Activated T-cell treated with anti-CD3 and anti-CD28 coated beads, Interleukin-2, amount 50 U/mL, for 24 hours (primary cell): ENCODE data around the gene RAD50.
"Not testable (repeated sequence)": the region's sequence is repeated elsewhere in the genome, so short reads cannot be mapped to it uniquely, and the experiment has no call there.

ENCODE experiments used
- DNase-seq: peaks from one replicate; pipeline ENCODE4 v3.0.0-alpha.2; 2020
- H3K27ac Mint-ChIP-seq: 2 replicates; pipeline ENCODE4 v1.8.0; 2020; ENCODE audit warnings: mild to moderate bottlenecking, mixed read lengths
- H3K27me3 Mint-ChIP-seq: 2 replicates; pipeline ENCODE4 v1.8.0; 2020; ENCODE audit warnings: mixed read lengths
- H3K36me3 Mint-ChIP-seq: 2 replicates; pipeline ENCODE4 v1.8.0; 2020; ENCODE audit warnings: low read depth, mixed read lengths
- H3K4me1 Mint-ChIP-seq: 2 replicates; pipeline ENCODE4 v1.8.0; 2020; ENCODE audit warnings: low read depth, mixed read lengths
- H3K4me3 Mint-ChIP-seq: 2 replicates; pipeline ENCODE4 v1.8.0; 2020; ENCODE audit warnings: mild to moderate bottlenecking, moderate library complexity, mixed read lengths
- H3K9me3 Mint-ChIP-seq: 2 replicates; pipeline ENCODE4 v1.8.0; 2020; ENCODE audit warnings: mixed read lengths

The RAD50 gene

DNA sequence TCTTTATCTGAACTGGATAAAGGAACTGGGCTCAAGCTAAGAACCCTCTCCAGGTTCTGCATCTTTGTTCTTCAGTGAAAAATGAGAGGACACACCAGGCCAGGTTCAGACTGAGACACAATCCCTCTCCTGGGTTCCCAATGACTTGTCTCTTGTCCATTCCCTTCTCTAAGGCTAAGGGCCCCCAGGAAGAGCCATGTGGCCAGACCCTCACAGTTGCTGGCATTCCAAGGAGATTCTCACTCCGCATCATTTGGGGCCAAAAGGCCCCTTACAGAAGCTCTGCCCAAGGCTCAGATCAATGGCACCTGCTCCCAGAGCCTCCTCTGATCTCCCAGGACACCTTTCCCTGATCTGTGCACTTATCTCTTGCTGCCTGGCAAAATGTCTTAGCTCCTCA, 122.0 kb downstream of the RAD50 start:
- H3K36me3 Mint-ChIP-seq, result no peaks in the 10 kb centered on the region
- H3K4me3 Mint-ChIP-seq, result no peak overlapping the region
- H3K27ac Mint-ChIP-seq, result no peak overlapping the region
- no peak for DNase-seq
- no peaks in the 10 kb centered on the region for H3K27me3 Mint-ChIP-seq
- H3K9me3 Mint-ChIP-seq, result no peaks in the 10 kb centered on the region
- peaks cover 17% of the 10 kb centered on the region for H3K4me1 Mint-ChIP-seq

DNA sequence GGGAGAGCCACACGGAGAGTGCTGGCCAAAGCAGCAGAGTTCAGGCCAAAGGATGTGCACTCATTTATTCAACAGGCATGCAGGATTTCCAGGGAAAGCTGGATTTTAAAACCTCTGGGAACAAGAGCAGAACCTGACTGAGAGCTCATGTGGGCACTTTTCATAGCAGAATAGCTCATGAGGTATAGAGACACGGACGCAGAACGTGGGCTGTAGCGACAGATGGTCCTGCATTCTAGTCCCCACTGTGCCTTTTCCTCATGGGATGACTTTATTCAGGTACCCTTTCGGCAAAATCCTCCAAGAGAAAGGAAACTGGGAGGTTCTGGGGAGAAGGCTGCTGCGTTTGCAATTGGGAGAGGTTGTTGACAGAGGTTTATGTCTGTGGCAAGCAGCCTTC, 122.4 kb downstream of the RAD50 start:
- DNase-seq, result no peak

DNA sequence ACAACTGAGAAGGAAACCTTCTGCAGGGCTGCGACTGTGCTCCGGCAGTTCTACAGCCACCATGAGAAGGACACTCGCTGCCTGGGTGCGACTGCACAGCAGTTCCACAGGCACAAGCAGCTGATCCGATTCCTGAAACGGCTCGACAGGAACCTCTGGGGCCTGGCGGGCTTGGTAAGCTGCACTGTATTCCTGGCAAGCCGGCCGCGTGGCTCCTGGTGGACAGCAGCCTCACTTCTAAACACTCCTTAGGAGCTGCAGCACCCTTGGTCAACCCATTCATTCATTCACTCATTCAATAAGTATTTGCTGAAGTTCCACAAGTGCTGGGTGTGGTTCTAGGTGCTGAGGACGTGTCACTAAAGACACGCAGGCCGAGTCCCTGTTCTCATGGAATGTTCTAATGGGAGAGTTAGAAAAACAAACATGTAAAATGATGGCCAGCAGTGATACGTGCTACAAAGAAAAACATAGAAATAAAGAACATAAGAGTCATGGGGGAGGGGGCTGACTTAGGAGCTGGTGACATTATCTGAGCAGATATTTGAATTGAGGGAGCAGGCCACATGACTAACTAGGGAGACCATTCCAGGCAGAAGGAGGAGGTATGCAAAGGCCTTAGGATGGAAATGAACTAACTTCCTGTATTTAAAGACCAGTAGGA, 123.1 kb downstream of the RAD50 start:
- H3K4me1 Mint-ChIP-seq, result peaks cover 14% of the 10 kb centered on the region
- H3K27me3 Mint-ChIP-seq, result no peaks in the 10 kb centered on the region
- no peak for DNase-seq
- H3K27ac Mint-ChIP-seq, result no peak overlapping the region
- no peaks in the 10 kb centered on the region for H3K36me3 Mint-ChIP-seq
- no peaks in the 10 kb centered on the region for H3K9me3 Mint-ChIP-seq
- H3K4me3 Mint-ChIP-seq, result no peak overlapping the region

More for the DNA sequence above, 122.4 kb downstream of the RAD50 start:
- Mint-ChIP-seq H3K27ac (no peak overlapping the region), H3K9me3 (no peaks in the 10 kb centered on the region), H3K27me3 (no peaks in the 10 kb centered on the region), H3K36me3 (no peaks in the 10 kb centered on the region), H3K4me3 (no peak overlapping the region), H3K4me1 (peaks cover 13% of the 10 kb centered on the region)

DNA sequence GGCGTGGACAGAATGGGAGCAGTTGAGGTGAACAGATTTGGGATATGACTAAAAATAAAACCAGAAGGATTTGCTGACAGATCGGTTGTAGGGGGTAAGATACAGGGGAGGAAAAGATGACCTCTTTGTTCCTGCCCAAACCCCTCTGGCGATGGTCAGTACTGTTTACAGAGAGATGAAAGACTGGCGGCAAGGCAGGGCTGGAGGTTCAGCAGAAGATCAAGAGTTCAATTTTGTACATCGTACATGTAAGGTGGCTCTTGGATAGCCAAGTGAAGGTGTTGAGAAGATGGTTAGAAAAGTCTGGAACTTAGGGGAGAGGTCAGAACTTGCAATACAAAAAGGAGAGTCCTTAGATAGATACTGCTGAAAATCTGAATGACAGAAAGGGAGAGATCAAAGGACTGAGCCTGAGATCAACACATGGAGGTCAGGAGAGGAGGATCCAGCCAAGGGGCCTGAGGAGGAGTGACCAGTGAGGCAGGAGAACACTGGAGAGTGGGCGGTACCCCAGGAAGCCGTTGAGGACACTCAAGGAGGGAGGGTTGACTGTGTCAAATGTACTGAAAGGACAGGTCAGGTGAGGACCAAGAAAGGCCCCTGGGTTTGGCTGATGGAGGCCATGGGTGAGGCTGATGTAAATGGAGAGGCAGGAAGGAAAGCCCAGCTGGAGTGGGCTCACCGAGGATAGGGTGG, 124.2 kb downstream of the RAD50 start:
- DNase-seq, result no peak
- no peaks in the 10 kb centered on the region for H3K36me3 Mint-ChIP-seq
- H3K4me1 Mint-ChIP-seq, result peaks cover 13% of the 10 kb centered on the region
- no peak overlapping the region for H3K27ac Mint-ChIP-seq
- no peaks in the 10 kb centered on the region for H3K27me3 Mint-ChIP-seq
- no peak overlapping the region for H3K4me3 Mint-ChIP-seq
- no peaks in the 10 kb centered on the region for H3K9me3 Mint-ChIP-seq

DNA sequence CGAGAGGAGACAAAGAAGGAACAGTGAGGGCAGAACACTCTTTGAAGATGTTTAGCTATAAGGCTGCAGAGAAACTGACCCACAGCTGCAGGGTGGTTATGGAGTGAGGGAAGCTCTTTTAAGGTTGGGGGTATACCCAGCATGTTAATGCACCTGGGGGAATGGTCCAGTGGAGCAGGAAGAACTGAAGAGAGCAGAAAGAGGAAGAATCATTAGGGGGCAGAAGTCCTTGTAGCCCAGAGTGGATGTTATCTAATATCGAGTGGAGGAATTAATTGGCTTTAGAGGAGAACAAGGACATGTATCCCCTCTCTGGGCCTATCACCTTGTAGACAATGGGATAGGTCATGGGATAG, 124.7 kb downstream of the RAD50 start:
- Mint-ChIP-seq H3K27ac (no peak overlapping the region), H3K27me3 (no peaks in the 10 kb centered on the region)

DNA sequence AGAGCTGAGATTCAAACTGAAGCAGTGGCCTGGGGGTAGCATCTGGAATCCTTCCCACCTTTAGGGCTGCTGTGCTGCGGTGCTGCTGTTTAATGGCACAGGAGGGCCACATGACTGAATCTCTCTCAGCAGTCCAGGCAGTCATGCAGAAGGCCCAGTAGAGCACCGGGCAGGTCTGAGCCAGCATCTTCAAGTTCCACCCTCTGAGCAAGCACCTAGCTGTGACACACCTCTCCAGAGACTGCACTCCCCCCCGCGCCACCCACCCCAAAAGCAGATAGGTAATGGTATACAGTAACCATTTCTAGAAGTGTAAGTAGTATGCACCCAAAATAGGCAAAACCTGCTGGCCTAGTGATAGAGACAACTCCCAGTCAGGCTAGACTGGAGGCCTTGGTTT, 125.2 kb downstream of the RAD50 start:
- peaks cover 12% of the 10 kb centered on the region for H3K4me1 Mint-ChIP-seq
- H3K27me3 Mint-ChIP-seq, result no peaks in the 10 kb centered on the region
- no peak overlapping the region for H3K27ac Mint-ChIP-seq
- H3K4me3 Mint-ChIP-seq, result no peak overlapping the region
- DNase-seq, result no peak
- no peaks in the 10 kb centered on the region for H3K36me3 Mint-ChIP-seq
- H3K9me3 Mint-ChIP-seq, result no peaks in the 10 kb centered on the region

More for the DNA sequence above, 124.7 kb downstream of the RAD50 start:
- H3K4me1 Mint-ChIP-seq, result peaks cover 12% of the 10 kb centered on the region
- H3K4me3 Mint-ChIP-seq, result no peak overlapping the region
- no peaks in the 10 kb centered on the region for H3K9me3 Mint-ChIP-seq
- H3K36me3 Mint-ChIP-seq, result no peaks in the 10 kb centered on the region
- no peak for DNase-seq

DNA sequence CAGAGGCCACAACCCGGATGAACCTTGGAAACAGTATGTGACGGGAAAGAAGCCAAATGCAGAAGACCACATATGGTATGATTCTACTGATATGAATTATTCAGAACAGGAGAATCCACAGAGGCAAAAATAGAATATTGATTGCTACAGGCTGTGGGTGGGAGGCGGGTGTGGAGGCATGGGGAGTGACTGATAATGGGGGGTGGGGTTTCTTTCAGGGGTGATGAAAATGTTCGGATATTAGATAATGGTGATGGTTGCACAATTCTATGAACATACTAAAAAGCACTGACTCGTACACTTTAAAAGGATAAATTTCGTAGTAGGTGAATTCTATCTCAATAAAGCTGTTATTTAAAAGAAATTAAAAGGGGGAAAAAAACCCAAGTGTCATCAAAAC, 127.7 kb downstream of the RAD50 start:
- no peaks in the 10 kb centered on the region for H3K27me3 Mint-ChIP-seq
- no peak overlapping the region for H3K27ac Mint-ChIP-seq
- H3K9me3 Mint-ChIP-seq, result no peaks in the 10 kb centered on the region
- DNase-seq, result no peak
- H3K4me1 Mint-ChIP-seq, result peaks cover 31% of the 10 kb centered on the region
- H3K36me3 Mint-ChIP-seq, result no peaks in the 10 kb centered on the region
- H3K4me3 Mint-ChIP-seq, result no peak overlapping the region

DNA sequence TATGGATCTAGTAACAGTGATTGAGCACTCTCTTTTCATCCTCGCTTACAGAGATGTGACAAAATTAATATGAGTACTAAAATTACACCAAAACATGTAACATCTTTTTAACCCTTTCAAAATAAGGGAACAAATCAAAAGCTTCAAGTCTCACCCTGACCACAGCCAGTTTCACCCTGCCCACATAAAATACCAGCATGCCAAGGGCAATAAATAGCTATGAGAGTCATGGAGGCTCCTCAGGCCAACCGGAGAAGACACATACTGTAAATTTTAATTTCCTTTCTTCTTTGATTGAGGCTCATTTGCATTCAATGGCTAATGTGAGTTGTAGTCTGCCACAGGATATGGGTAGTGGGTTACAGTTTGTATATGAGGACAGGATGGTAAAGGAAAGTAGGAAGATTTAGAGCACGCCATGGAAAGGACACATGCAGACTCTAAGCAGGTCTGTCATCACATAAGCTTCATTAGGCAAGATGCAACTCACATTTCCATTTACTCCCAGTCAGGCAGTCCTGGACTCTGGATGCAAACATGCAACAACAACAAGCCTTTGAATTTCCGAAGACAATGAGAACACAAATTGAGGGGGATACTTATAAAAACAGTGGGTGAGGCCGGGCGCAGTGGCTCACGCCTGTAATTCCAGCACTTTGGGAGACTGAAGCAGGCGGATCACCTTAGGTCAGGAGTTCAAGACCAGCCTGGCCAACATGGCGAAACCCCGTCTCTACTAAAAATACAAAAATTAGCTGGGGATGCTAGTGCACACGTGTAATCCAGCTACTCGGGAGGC, 128.3 kb downstream of the RAD50 start:
- no peak overlapping the region for H3K27ac Mint-ChIP-seq
- H3K4me3 Mint-ChIP-seq, result no peak overlapping the region
- H3K4me1 Mint-ChIP-seq, result peaks cover 32% of the 10 kb centered on the region
- no peaks in the 10 kb centered on the region for H3K9me3 Mint-ChIP-seq
- no peaks in the 10 kb centered on the region for H3K36me3 Mint-ChIP-seq
- H3K27me3 Mint-ChIP-seq, result no peaks in the 10 kb centered on the region
- DNase-seq, result no peak

DNA sequence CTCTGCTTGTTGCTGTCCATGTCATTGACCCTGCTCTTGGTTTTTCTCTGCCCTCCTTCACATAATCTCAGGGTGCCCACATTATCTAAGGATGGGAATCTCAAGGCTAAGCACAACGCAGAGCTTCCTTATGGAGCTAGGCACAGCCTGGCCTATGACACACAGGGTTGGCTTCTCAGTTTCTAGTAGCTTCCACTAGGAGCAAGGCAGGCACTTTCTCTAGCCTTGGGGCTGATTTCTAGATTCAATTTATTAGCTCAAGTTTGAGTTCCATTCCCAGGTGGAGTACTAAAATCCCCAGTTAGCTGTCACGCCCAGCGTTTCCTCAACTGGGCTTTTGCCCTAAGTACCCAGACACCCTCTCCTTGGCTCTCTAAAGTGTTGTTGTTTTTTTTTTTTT, 129.4 kb downstream of the RAD50 start:
- peaks cover 32% of the 10 kb centered on the region for H3K4me1 Mint-ChIP-seq
- no peak overlapping the region for H3K27ac Mint-ChIP-seq
- no peaks in the 10 kb centered on the region for H3K36me3 Mint-ChIP-seq
- no peak for DNase-seq
- H3K27me3 Mint-ChIP-seq, result no peaks in the 10 kb centered on the region
- H3K9me3 Mint-ChIP-seq, result no peaks in the 10 kb centered on the region
- H3K4me3 Mint-ChIP-seq, result no peak overlapping the region

DNA sequence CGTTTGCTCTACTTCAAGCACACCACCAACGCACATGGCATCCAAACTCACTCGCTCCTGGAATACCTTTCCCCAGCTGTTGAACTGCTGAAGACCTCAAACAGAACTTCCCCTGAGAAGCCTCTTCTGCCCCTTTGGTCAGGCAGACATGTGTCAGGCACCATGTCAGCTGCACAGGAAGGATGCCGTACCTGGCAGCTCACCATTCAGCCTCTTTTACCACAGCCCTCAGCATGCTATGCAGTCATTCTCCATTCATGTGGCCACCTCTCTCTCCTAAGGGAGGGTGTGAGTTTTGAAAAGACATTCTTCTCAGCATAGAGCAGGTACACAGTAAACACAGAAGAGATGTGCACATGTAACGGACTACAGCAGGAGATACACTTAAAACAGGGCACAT, 131.2 kb downstream of the RAD50 start:
- H3K9me3 Mint-ChIP-seq, result no peaks in the 10 kb centered on the region
- no peak for DNase-seq
- peaks cover 6% of the 10 kb centered on the region for H3K36me3 Mint-ChIP-seq
- H3K4me3 Mint-ChIP-seq, result no peak overlapping the region
- H3K27me3 Mint-ChIP-seq, result no peaks in the 10 kb centered on the region
- peak overlapping the region; percentile 74 for H3K27ac Mint-ChIP-seq
- peaks cover 38% of the 10 kb centered on the region for H3K4me1 Mint-ChIP-seq

DNA sequence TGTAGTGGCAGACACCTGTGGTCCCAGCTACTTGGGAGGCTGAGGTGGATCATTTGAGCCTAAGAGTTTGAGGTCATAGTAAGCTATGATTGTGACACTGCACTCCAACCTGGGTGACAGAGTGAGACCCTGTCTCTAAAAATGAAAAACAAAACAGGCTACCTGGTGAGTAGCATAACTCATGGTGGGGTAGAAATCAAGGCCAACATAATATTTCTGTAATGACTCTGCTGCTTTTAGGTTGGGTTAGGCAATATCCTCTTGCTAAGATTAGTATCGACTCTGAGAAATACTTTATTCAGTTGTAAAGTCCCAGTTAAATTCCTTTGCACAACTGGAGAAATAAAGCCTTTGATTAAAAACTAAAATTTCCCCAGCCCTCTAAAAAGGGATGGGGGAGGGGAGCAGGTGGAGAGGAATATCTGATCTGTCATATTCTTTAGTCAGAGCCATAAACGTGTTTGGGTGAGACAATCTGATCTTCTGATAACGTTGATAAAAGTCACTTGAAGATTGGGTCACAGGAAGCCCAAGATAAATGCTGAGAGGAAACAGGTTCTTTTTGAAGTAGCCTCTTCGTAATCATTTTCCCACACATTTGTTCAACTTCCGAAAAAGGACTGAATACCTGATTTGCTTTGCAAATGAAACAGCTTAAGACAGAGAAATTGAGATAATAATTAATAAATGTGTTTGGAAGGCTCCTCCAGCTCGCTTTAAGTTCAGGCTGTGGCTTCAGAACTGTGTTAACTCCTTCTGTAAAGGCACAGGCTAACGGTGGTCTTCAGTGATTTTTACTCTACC, 132.0 kb downstream of the RAD50 start:
- Mint-ChIP-seq H3K27me3 (no peaks in the 10 kb centered on the region), H3K4me3 (no peak overlapping the region), H3K9me3 (no peaks in the 10 kb centered on the region), H3K36me3 (peaks cover 6% of the 10 kb centered on the region), H3K27ac (peak overlapping the region; percentile 74), H3K4me1 (peaks cover 38% of the 10 kb centered on the region)
- no peak for DNase-seq

DNA sequence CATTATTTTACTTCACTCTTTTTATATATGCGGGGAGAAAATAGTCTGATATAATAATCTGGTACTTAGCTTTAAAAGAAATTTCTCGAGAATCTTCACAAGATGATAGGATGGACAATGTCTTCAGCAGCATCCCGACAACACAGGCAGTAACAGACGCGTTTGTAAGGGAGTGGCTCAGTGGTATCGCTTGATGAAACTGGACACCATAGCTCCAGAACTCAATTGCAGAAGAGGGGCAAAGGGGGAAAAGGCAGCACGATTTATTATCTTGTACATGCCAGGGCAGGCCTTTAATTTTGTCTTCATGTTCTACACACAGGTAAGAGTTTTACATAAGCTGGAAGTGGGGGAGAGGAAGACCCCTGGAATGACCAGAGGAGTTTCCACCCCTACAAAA, 132.7 kb downstream of the RAD50 start:
- H3K9me3 Mint-ChIP-seq, result no peaks in the 10 kb centered on the region
- peaks cover 6% of the 10 kb centered on the region for H3K36me3 Mint-ChIP-seq
- H3K27me3 Mint-ChIP-seq, result no peaks in the 10 kb centered on the region
- H3K27ac Mint-ChIP-seq, result no peak overlapping the region
- no peak overlapping the region for H3K4me3 Mint-ChIP-seq
- H3K4me1 Mint-ChIP-seq, result peaks cover 34% of the 10 kb centered on the region
- no peak for DNase-seq

DNA sequence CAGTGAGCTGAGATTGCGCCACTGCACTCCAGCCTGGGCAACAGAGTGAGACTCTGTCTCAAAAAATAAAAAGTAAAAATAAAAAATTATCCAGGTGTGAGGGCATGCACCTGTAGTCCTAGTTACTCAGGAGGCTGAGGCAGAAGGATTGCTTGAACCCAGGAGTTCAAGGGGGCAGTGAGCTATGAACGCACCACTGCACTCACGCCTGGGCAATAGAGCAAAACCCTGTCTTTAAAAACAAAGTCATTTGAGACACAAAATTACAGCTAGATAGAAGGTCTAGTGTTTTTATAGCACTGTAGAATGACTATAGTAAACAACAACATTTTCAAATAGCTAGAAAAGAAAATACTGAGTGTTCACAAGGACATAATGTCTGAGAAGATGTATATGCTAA, 133.4 kb downstream of the RAD50 start:
- H3K27ac Mint-ChIP-seq, result no peak overlapping the region
- no peaks in the 10 kb centered on the region for H3K9me3 Mint-ChIP-seq
- DNase-seq, result no peak
- H3K4me3 Mint-ChIP-seq, result no peak overlapping the region
- no peaks in the 10 kb centered on the region for H3K27me3 Mint-ChIP-seq
- H3K4me1 Mint-ChIP-seq, result peaks cover 27% of the 10 kb centered on the region
- H3K36me3 Mint-ChIP-seq, result peaks cover 8% of the 10 kb centered on the region

DNA sequence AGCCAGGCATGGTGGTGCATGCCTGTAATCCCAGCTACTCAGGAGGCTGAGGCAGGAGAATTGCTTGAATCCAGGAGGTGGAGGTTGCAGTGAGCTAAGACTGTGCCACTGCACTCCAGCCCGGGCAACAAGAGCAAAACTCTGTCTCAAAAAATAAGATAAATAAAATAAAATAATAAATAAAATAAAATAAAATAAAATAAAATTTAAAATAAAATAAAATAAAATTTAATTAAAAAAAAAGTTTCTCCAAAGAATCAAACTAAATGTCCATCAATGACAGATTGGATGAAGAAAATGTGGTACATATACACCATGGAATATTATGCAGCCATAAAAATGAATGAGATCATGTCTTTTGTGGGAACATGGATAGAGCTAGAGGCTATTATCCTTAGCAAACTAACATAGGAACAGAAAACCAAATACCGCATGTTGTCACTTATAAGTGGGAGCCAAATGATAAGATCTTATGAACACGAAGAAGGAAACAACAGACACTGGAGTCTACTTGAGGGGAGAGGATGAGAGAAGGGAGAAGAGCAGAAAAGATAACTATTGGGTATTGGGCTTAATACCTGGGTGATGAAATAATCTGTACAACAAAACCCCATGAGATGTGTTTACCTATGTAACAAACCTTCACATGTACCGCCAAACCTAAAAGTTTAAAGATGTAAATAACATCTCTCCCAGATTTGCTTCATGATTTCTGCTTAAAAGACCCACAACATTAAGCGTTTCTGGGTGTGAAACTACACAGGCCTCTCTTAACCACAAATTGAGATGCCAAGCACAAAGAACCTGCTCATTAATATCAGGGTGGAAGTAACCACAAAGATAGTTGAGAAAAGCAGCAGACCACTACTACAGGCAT, 135.2 kb downstream of the RAD50 start:
- Mint-ChIP-seq H3K36me3 (peaks cover 18% of the 10 kb centered on the region), H3K27ac (peak overlapping the region; percentile 52), H3K4me1 (peaks cover 26% of the 10 kb centered on the region)
- not testable (repeated sequence) for DNase-seq, H3K4me3 Mint-ChIP-seq, H3K9me3 Mint-ChIP-seq, H3K27me3 Mint-ChIP-seq
